Ovary (tissue), 9 donors: ENCODE results near the gene FABP6. TPM values are rescaled to one million over a fixed set of nuclear protein-coding genes. Genes with fewer than 3 reads are reported as not detected.

Experiments
- polyA plus RNA-seq, 2 donors: library from polyadenylated mRNA; stranded (reverse); fragments of 200-250 nt in 1 of 2; fragments of 350-450 nt in 1 of 2; fragmentation: Illumina TruSeq in 1 of 2; extraction: RNeasy Lipid Tissue Mini Kit (QIAGEN cat#74804) in 1 of 2; gene quantifications; one replicate each; pipeline ENCODE4 v1.2.3, GENCODE V29; 2013 to 2014
- total RNA-seq, 7 donors: library from RNA; depleted of rRNA in 2 of 7; stranded (reverse); fragments of >200 nt in 2 of 7; fragmentation: NEBNext Ultra II Directional in 3 of 7; extraction: Animal tissue kit (Norgen Biotek cat#: 25700) in 3 of 7; gene quantifications; one replicate each; pipeline versions ENCODE4 v1.1.0 to v1.2.4, GENCODE V29; 2016 to 2023
- donor health status: DM: no; HTN: no; CAD: no; lungs with moderate emphysema.
- donor health status: DM: no; HTN: no; CAD: no.
- donor health status: Bipolar disorder and iron deficiency.
- donor health status: DM: yes; HTN: yes; CAD: no.
- donor health status: DM: no; HTN: no; CAD: no.
- donor health status: DM: yes; HTN: yes; CAD: no.

Gene FABP6
- total and polyA plus RNA-seq, 9 donors = 0.83 to 10.6 (median 2.8) TPM; not detected in 5

Other genes starting within 250 kb of the FABP6 start
- 10 to 100 TPM; 21.9 to 41.9 (median 37.2) TPM for gene TTC1, start 220.4 kb upstream of the FABP6 start, total RNA-seq
- gene TTC1, start 220.4 kb upstream of the FABP6 start, polyA plus RNA-seq = 10 to 100 TPM; 33.3 to 99.5 TPM
- gene PWWP2A, start 110.1 kb upstream of the FABP6 start, total RNA-seq = 10 to 100 TPM; 23.2 to 48.5 (median 27.9) TPM
- 10 to 100 TPM in 1 of 2 donors, 1 to 10 TPM in 1; 7.6 to 20.5 TPM for gene PWWP2A, start 110.1 kb upstream of the FABP6 start, polyA plus RNA-seq
- 10 to 100 TPM in 2 of 7 donors, 1 to 10 TPM in 5; 3.8 to 11.8 (median 6.8) TPM for gene CCNJL, start 83.1 kb downstream of the FABP6 start, total RNA-seq
- 1 to 10 TPM; 3.4 to 4.7 TPM for gene CCNJL, start 83.1 kb downstream of the FABP6 start, polyA plus RNA-seq
- 1 to 10 TPM in 2 of 7 donors, under 1 TPM in 4, not detected in 1; 0.25 to 3.7 (median 0.64) TPM for gene C1QTNF2, start 141.1 kb downstream of the FABP6 start, total RNA-seq
- 1 to 10 TPM; 1.7 to 2.6 TPM for gene C1QTNF2, start 141.1 kb downstream of the FABP6 start, polyA plus RNA-seq
- gene FAM200C, start 170.5 kb downstream of the FABP6 start, total RNA-seq = 10 to 100 TPM in 4 of 7 donors, 1 to 10 TPM in 3; 4.8 to 14.3 (median 10.1) TPM
- 1 to 10 TPM; 5.4 to 7.9 TPM for gene FAM200C, start 170.5 kb downstream of the FABP6 start, polyA plus RNA-seq
- 10 to 100 TPM; 25.8 to 53.7 (median 32.8) TPM for gene SLU7, start 189.6 kb downstream of the FABP6 start, total RNA-seq
- 10 to 100 TPM; 26.9 to 30.9 TPM for gene SLU7, start 189.6 kb downstream of the FABP6 start, polyA plus RNA-seq
- 10 to 100 TPM in 1 of 7 donors, 1 to 10 TPM in 3, under 1 TPM in 2, not detected in 1; 0.77 to 12.9 (median 2.7) TPM for gene PTTG1, start 192.3 kb downstream of the FABP6 start, total RNA-seq
- gene PTTG1, start 192.3 kb downstream of the FABP6 start, polyA plus RNA-seq = 10 to 100 TPM in 1 of 2 donors, 1 to 10 TPM in 1; 4.0 to 10.2 TPM